WTC11 (cell line): Measurements from ENCODE around the gene IL1RAPL1. TPM values are rescaled to one million over a fixed set of nuclear protein-coding genes. Genes with fewer than 3 reads are reported as not detected.

Source experiments
- ATAC-seq: fragments of 200-7000 bp; cut with Tn5 transposase; 2 replicates; pipeline ENCODE4 v1.10.0; 2021; ENCODE audit warnings: mild to moderate bottlenecking, moderate library complexity
- CTCF ChIA-PET: fragments of 300-600 bp; sonication (Branson Sonifier 250); formaldehyde crosslinking; loops from one replicate; lab custom pipeline; 2021; ENCODE audit warnings: antibody characterized with exemption; lab: Charles Lee
- POLR2A ChIA-PET: fragments of 350-600 bp; sonication (Branson Sonifier 250); formaldehyde crosslinking; loops from one replicate; lab custom pipeline; 2021; ENCODE audit warnings: antibody characterized with exemption; lab: Charles Lee
- DNase-seq: peaks from one replicate; pipeline ENCODE4 v3.0.0; 2021; ENCODE audit warnings: low spot score
- H3K27ac Mint-ChIP-seq: 2 replicates; pipeline ENCODE4 v1.8.0; 2021; ENCODE audit warnings: mixed read lengths
- H3K27me3 Mint-ChIP-seq: 2 replicates; pipeline ENCODE4 v1.8.0; 2021; ENCODE audit warnings: low read depth, mild to moderate bottlenecking, moderate library complexity, mixed read lengths
- H3K36me3 Mint-ChIP-seq: 2 replicates; pipeline ENCODE4 v1.8.0; 2021; ENCODE audit warnings: mixed read lengths
- H3K4me1 Mint-ChIP-seq: 2 replicates; pipeline ENCODE4 v1.8.0; 2022; ENCODE audit warnings: mixed read lengths
- H3K4me3 Mint-ChIP-seq: 2 replicates; pipeline ENCODE4 v1.8.0; 2021; ENCODE audit warnings: mild to moderate bottlenecking, moderate library complexity, mixed read lengths
- H3K9me3 Mint-ChIP-seq: 2 replicates; pipeline ENCODE4 v1.8.0; 2021; ENCODE audit warnings: mixed read lengths
- ATF6 ChIP-seq: sonication (generic); formaldehyde crosslinking; IDR thresholded peaks from 2 replicates; pipeline ENCODE4 v1.8.1; 2023; ENCODE audit warnings: mild to moderate bottlenecking, missing genetic modification reagents
- CTCF ChIP-seq: fragments of 200-600 bp; IDR thresholded peaks from 2 replicates; pipeline ENCODE4 v1.8.0; 2022; ENCODE audit warnings: antibody characterized with exemption
- FOXP1 ChIP-seq: sonication (generic); formaldehyde crosslinking; IDR thresholded peaks from 2 replicates; pipeline ENCODE4 v1.8.0; 2022; ENCODE audit warnings: missing genetic modification reagents, mild to moderate bottlenecking, moderate library complexity, borderline replicate concordance
- GABPB1 ChIP-seq: sonication (generic); formaldehyde crosslinking; IDR thresholded peaks from 2 replicates; pipeline ENCODE4 v1.8.1; 2023; ENCODE audit warnings: mild to moderate bottlenecking, missing genetic modification reagents
- NR2C2 ChIP-seq: sonication (generic); formaldehyde crosslinking; IDR thresholded peaks from 2 replicates; pipeline ENCODE4 v1.8.0; 2022; ENCODE audit warnings: mild to moderate bottlenecking, missing genetic modification reagents
- PREB ChIP-seq: sonication (generic); formaldehyde crosslinking; IDR thresholded peaks from 2 replicates; pipeline ENCODE4 v1.8.1; 2022; ENCODE audit warnings: mild to moderate bottlenecking, missing genetic modification reagents, moderate library complexity, borderline replicate concordance
- SOX15 ChIP-seq: fragments of 250-450 bp; sonication (Bioruptor Pico); IDR thresholded peaks from 2 replicates; pipeline ENCODE4 v1.9.0; 2021; ENCODE audit warnings: mild to moderate bottlenecking
- ZBTB43 ChIP-seq: sonication (generic); formaldehyde crosslinking; IDR thresholded peaks from 2 replicates; pipeline ENCODE4 v1.8.1; 2023; ENCODE audit warnings: mild to moderate bottlenecking, missing genetic modification reagents
- ZNF317 ChIP-seq: sonication (generic); formaldehyde crosslinking; IDR thresholded peaks from 2 replicates; pipeline ENCODE4 v1.8.1; 2023; ENCODE audit warnings: low read depth, mild to moderate bottlenecking, moderate library complexity, missing genetic modification reagents, borderline replicate concordance
- ZNF423 ChIP-seq: fragments of 250-450 bp; sonication (Bioruptor Pico); IDR thresholded peaks from 2 replicates; pipeline ENCODE4 v2.1.2; 2022; ENCODE audit warnings: mild to moderate bottlenecking, moderate library complexity
- ZNF425 ChIP-seq: fragments of 250-450 bp; sonication (Bioruptor Pico); conservative IDR thresholded peaks from 2 replicates; pipeline ENCODE4 v1.9.0; 2021; ENCODE audit warnings: mild to moderate bottlenecking
- total RNA-seq: library from RNA; stranded (reverse); gene quantifications from 3 replicates; pipeline ENCODE4 v1.2.3, GENCODE V29; 2021
- TF ChIP-seq, protein P1 (sequence below): sonication (generic); formaldehyde crosslinking; IDR thresholded peaks from 2 replicates; pipeline ENCODE4 v1.8.1; 2023; ENCODE audit warnings: mild to moderate bottlenecking, missing genetic modification reagents, moderate library complexity
- TF ChIP-seq, protein P2 (sequence below): fragments of 250-450 bp; sonication (Bioruptor Pico); IDR thresholded peaks from 2 replicates; pipeline ENCODE4 v1.8.0; 2021; ENCODE audit warnings: mild to moderate bottlenecking
- TF ChIP-seq, protein P3 (sequence below): sonication (generic); formaldehyde crosslinking; conservative IDR thresholded peaks from 2 replicates; pipeline ENCODE4 v1.8.1; 2023; ENCODE audit warnings: mild to moderate bottlenecking, low read depth, missing genetic modification reagents, moderate library complexity

Gene IL1RAPL1
- total RNA-seq, 1 experiment from 2014 or later = 0.13 TPM

DNA sequence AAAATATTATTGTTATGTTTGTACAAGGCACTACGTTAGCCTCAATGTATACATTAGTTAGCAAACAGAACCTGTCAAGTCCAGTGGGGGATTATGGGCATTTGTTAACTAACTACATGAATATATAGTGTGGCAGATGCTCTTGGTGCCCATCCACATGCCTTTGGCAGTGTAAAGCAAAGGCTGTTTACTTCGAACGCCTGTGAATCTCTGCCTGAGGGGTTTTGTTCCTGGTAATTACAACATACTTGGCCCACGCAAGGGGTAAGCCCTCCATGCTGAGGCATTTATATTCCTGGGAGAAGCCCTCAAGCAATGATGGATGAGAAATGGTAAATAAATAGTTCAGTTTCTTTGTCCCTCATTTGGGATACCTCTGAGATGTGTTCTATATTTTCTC lies 119.7 kb downstream of the IL1RAPL1 start:
- ATAC-seq = no peak
- no peaks in the 10 kb centered on the region for H3K4me1 Mint-ChIP-seq
- CTCF ChIA-PET = no interaction called here

DNA sequence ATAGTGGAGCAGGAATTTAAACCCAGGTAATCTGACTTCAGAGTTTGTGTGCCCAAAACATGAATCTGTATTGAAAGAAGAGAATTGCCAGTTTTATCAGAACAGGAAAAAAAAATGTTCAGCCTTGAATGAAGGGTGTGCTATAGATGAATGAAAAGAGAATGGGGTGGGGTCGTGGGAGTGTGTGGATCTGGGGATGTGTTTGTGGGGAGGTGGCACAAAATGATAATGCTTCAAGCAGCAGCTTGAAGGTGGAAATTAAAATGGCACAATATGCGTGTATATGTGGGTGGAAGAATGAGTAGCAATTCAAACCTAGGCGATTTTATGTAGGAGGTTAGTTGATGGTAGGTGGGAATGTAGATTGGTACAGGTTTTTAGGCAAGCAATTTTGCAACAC lies 122.2 kb downstream of the IL1RAPL1 start:
- Mint-ChIP-seq H3K4me3 (no peak overlapping the region), H3K27me3 (no peaks in the 10 kb centered on the region), H3K36me3 (no peaks in the 10 kb centered on the region), H3K9me3 (no peaks in the 10 kb centered on the region), H3K4me1 (no peaks in the 10 kb centered on the region), H3K27ac (no peak overlapping the region)
- no peak for ATAC-seq
- CTCF ChIA-PET = no interaction called here
- POLR2A ChIA-PET = no interaction called here
- no peak for DNase-seq
- no peak for TF ChIP-seq NR2C2 (CRISPR knock-in tag)
- TF ChIP-seq ZNF425 (CRISPR knock-in tag) = no peak
- TF ChIP-seq ZBTB43 (CRISPR knock-in tag) = no peak
- TF ChIP-seq ZNF317 (CRISPR knock-in tag) = no peak
- TF ChIP-seq, protein P1, sequence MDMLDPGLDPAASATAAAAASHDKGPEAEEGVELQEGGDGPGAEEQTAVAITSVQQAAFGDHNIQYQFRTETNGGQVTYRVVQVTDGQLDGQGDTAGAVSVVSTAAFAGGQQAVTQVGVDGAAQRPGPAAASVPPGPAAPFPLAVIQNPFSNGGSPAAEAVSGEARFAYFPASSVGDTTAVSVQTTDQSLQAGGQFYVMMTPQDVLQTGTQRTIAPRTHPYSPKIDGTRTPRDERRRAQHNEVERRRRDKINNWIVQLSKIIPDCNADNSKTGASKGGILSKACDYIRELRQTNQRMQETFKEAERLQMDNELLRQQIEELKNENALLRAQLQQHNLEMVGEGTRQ (CRISPR knock-in tag) = no peak
- no peak for TF ChIP-seq ZNF423
- no peak for TF ChIP-seq FOXP1 (CRISPR knock-in tag)
- TF ChIP-seq, protein P2, sequence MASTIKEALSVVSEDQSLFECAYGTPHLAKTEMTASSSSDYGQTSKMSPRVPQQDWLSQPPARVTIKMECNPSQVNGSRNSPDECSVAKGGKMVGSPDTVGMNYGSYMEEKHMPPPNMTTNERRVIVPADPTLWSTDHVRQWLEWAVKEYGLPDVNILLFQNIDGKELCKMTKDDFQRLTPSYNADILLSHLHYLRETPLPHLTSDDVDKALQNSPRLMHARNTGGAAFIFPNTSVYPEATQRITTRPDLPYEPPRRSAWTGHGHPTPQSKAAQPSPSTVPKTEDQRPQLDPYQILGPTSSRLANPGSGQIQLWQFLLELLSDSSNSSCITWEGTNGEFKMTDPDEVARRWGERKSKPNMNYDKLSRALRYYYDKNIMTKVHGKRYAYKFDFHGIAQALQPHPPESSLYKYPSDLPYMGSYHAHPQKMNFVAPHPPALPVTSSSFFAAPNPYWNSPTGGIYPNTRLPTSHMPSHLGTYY = no peak

More for the DNA sequence above, 119.7 kb downstream of the IL1RAPL1 start:
- Mint-ChIP-seq H3K36me3 (no peaks in the 10 kb centered on the region), H3K27me3 (no peaks in the 10 kb centered on the region), H3K4me3 (no peak overlapping the region)
- TF ChIP-seq GABPB1 (CRISPR knock-in tag) (no peak), PREB (CRISPR knock-in tag) (no peak), CTCF (no peak), SOX15 (CRISPR knock-in tag) (no peak), ATF6 (no peak)
- TF ChIP-seq, protein P3, sequence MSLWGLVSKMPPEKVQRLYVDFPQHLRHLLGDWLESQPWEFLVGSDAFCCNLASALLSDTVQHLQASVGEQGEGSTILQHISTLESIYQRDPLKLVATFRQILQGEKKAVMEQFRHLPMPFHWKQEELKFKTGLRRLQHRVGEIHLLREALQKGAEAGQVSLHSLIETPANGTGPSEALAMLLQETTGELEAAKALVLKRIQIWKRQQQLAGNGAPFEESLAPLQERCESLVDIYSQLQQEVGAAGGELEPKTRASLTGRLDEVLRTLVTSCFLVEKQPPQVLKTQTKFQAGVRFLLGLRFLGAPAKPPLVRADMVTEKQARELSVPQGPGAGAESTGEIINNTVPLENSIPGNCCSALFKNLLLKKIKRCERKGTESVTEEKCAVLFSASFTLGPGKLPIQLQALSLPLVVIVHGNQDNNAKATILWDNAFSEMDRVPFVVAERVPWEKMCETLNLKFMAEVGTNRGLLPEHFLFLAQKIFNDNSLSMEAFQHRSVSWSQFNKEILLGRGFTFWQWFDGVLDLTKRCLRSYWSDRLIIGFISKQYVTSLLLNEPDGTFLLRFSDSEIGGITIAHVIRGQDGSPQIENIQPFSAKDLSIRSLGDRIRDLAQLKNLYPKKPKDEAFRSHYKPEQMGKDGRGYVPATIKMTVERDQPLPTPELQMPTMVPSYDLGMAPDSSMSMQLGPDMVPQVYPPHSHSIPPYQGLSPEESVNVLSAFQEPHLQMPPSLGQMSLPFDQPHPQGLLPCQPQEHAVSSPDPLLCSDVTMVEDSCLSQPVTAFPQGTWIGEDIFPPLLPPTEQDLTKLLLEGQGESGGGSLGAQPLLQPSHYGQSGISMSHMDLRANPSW (CRISPR knock-in tag) = no peak
- TF ChIP-seq, all 79 proteins: peak for 0
- Mint-ChIP-seq H3K9me3 (no peaks in the 10 kb centered on the region), H3K27ac (no peak overlapping the region)
- no peak for DNase-seq
- POLR2A ChIA-PET = no interaction called here
